Measurements from ENCODE around the gene NPVF. TPM values are rescaled to one million over a fixed set of nuclear protein-coding genes. Genes with fewer than 3 reads are reported as not detected.

The NPVF gene
- total RNA-seq, 1 donor from 2014 or later = not detected

- DNase-seq = no peak
- Histone ChIP-seq H3K9me3 (no peaks in the 10 kb centered on the region), H3K4me1 (no peaks in the 10 kb centered on the region), H3K27me3 (ENCODE audit: low read depth) (peaks cover 6% of the 10 kb centered on the region), H3K36me3 (no peaks in the 10 kb centered on the region), H3K4me3 (no peak overlapping the region), H3K27ac (no peak overlapping the region)
- no peak for ATAC-seq
- no peak for TF ChIP-seq CTCF (IDR thresholded peaks at IDR 0.05)
- intact Hi-C loops (cut with DNase I) = no loop called here
These were observed 7.2 kb upstream of the NPVF start for GRCh38 chr7:25235471-25235870.

- Histone ChIP-seq H3K27me3 (ENCODE audit: low read depth) (peaks cover 6% of the 10 kb centered on the region), H3K36me3 (no peaks in the 10 kb centered on the region), H3K9me3 (no peaks in the 10 kb centered on the region), H3K4me3 (no peak overlapping the region), H3K4me1 (no peaks in the 10 kb centered on the region), H3K27ac (no peak overlapping the region)
- no peak for TF ChIP-seq CTCF (IDR thresholded peaks at IDR 0.05)
- no peak for ATAC-seq
- no peak for DNase-seq
- intact Hi-C loops (cut with DNase I) = no loop called here
These were observed 6.0 kb upstream of the NPVF start for GRCh38 chr7:25234336-25234735.

GRCh38 chr7:25223206-25223605 is 5.1 kb downstream of the NPVF start:
- H3K4me1 ChIP-seq = no peaks in the 10 kb centered on the region
- no peak overlapping the region for H3K4me3 ChIP-seq
- no peak overlapping the region for H3K27ac ChIP-seq
- no peaks in the 10 kb centered on the region for H3K36me3 ChIP-seq
- ATAC-seq (no peak), DNase-seq (no peak)
- no peaks in the 10 kb centered on the region for H3K9me3 ChIP-seq
- H3K27me3 ChIP-seq (ENCODE audit: low read depth) = peaks cover 5% of the 10 kb centered on the region
- no peak for TF ChIP-seq CTCF (IDR thresholded peaks at IDR 0.05)
- intact Hi-C loops (cut with DNase I) = no loop called here

GRCh38 chr7:25222666-25223065 is 5.6 kb downstream of the NPVF start:
- intact Hi-C loops (cut with DNase I) = no loop called here
- Histone ChIP-seq H3K36me3 (no peaks in the 10 kb centered on the region), H3K4me3 (no peak overlapping the region), H3K27me3 (ENCODE audit: low read depth) (peaks cover 5% of the 10 kb centered on the region), H3K27ac (no peak overlapping the region), H3K4me1 (no peaks in the 10 kb centered on the region), H3K9me3 (no peaks in the 10 kb centered on the region)
- DNase-seq (no peak), ATAC-seq (no peak)
- no peak for TF ChIP-seq CTCF (IDR thresholded peaks at IDR 0.05)

GRCh38 chr7:25221009-25221408 is 7.3 kb downstream of the NPVF start:
- Histone ChIP-seq H3K36me3 (no peaks in the 10 kb centered on the region), H3K4me1 (no peaks in the 10 kb centered on the region), H3K9me3 (no peaks in the 10 kb centered on the region), H3K27me3 (ENCODE audit: low read depth) (peaks cover 5% of the 10 kb centered on the region), H3K27ac (no peak overlapping the region), H3K4me3 (no peak overlapping the region)
- TF ChIP-seq CTCF (IDR thresholded peaks at IDR 0.05) = no peak
- intact Hi-C loops (cut with DNase I) = no loop called here
- no peak for ATAC-seq
- DNase-seq = no peak

GRCh38 chr7:25218191-25218590 is 10.1 kb downstream of the NPVF start:
- H3K4me1 ChIP-seq = no peaks in the 10 kb centered on the region
- no peaks in the 10 kb centered on the region for H3K36me3 ChIP-seq
- no peaks in the 10 kb centered on the region for H3K9me3 ChIP-seq
- H3K27me3 ChIP-seq (ENCODE audit: low read depth) = peaks cover 5% of the 10 kb centered on the region
- H3K27ac ChIP-seq = no peak overlapping the region
- intact Hi-C loops (cut with DNase I) = no loop called here
- no peak for TF ChIP-seq CTCF (IDR thresholded peaks at IDR 0.05)
- DNase-seq (no peak), ATAC-seq (no peak)
- no peak overlapping the region for H3K4me3 ChIP-seq

Data from lower lobe of right lung (tissue), 2 donors.